GM03348 (cell line): Measurements from ENCODE around the gene ZNF30.
A peak's percentile ranks its signal among the peaks of the same experiment; 100 is the strongest.
"Not testable (repeated sequence)": the region's sequence is repeated elsewhere in the genome, so short reads cannot be mapped to it uniquely, and the experiment has no call there.

Source experiments
- DNase-seq: peaks from one replicate; pipeline ENCODE4 v3.0.0; 2012; ENCODE audit warnings: low spot score

The ZNF30 gene

GRCh38 chr19:34926685-34927375 lies at the start of gene ZNF30:
TSS of gene ZNF30 (plus strand) at chr19:34926903. CDS start at chr19:34929948, 3,045 bp downstream.
- DNase-seq: peak; percentile 99

GRCh38 chr19:34879563-34879962 lies 47.1 kb upstream of the ZNF30 start:
- DNase-seq: no peak

GRCh38 chr19:34880034-34880433 lies 46.7 kb upstream of the ZNF30 start:
- no peak for DNase-seq

- no peak for DNase-seq
Measured at GRCh38 chr19:34881982-34882381, 44.7 kb upstream of the ZNF30 start.

GRCh38 chr19:34888091-34888490 lies 38.6 kb upstream of the ZNF30 start:
- DNase-seq: no peak

GRCh38 chr19:34900245-34900644 lies 26.5 kb upstream of the ZNF30 start:
- no peak for DNase-seq

GRCh38 chr19:34904664-34905527 lies 21.8 kb upstream of the ZNF30 start:
- DNase-seq: no peak

GRCh38 chr19:34910770-34911169 lies 15.9 kb upstream of the ZNF30 start:
- DNase-seq: no peak

GRCh38 chr19:34917144-34917543 lies 9.6 kb upstream of the ZNF30 start:
- not testable (repeated sequence) for DNase-seq

GRCh38 chr19:34918190-34918589 lies 8.5 kb upstream of the ZNF30 start:
- DNase-seq: no peak

- DNase-seq: not testable (repeated sequence)
Measured at GRCh38 chr19:34920090-34920786, 6.5 kb upstream of the ZNF30 start.

- no peak for DNase-seq
Measured at GRCh38 chr19:34925278-34925855, 1.3 kb upstream of the ZNF30 start.

GRCh38 chr19:34926361-34926684 lies 380 bp upstream of the ZNF30 start:
- DNase-seq: no peak

- no peak for DNase-seq
Measured at GRCh38 chr19:34932494-34932893, 5.8 kb downstream of the ZNF30 start.

- DNase-seq: no peak
Measured at GRCh38 chr19:34936184-34936583, 9.5 kb downstream of the ZNF30 start.

- no peak for DNase-seq
Measured at GRCh38 chr19:34938886-34939285, 12.2 kb downstream of the ZNF30 start.

GRCh38 chr19:34943861-34944573 lies 17.3 kb downstream of the ZNF30 start:
- no peak for DNase-seq

- no peak for DNase-seq
Measured at GRCh38 chr19:34953092-34953491, 26.4 kb downstream of the ZNF30 start.

- no peak for DNase-seq
Measured at GRCh38 chr19:34957830-34958751, 31.4 kb downstream of the ZNF30 start.

GRCh38 chr19:34959021-34959420 lies 32.3 kb downstream of the ZNF30 start:
- no peak for DNase-seq
